ENCODE measurements around the gene ZSWIM9.
"Not testable (repeated sequence)": the region's sequence is repeated elsewhere in the genome, so short reads cannot be mapped to it uniquely, and the experiment has no call there.

Gene ZSWIM9

DNA sequence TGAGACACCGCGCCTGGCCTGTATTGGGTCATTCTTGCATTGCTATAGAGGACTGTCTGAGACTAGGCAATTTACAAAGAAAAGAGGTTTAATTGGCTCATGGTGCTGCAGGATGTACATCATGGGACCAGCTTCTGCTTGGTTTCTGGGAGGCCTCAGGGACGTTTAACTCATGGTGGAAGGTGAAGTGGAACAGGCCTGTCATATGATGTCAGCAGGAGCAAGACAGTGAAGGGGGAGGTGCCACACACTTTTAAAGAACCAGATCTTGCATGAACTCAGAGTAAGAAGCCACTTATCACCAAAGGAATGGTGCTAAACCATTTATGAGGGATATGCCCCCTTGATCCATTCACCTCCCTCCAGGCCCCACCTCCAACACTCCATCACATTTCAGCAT is 66.6 kb downstream of the ZSWIM9 start:
- H3K4me3 ChIP-seq (ENCODE audit: low read depth, low read length): no peak overlapping the region
- no peak for DNase-seq (ENCODE audit: low read depth, low spot score)
- POLR2A ChIA-PET: no interaction called here
- TF ChIP-seq, protein P1, sequence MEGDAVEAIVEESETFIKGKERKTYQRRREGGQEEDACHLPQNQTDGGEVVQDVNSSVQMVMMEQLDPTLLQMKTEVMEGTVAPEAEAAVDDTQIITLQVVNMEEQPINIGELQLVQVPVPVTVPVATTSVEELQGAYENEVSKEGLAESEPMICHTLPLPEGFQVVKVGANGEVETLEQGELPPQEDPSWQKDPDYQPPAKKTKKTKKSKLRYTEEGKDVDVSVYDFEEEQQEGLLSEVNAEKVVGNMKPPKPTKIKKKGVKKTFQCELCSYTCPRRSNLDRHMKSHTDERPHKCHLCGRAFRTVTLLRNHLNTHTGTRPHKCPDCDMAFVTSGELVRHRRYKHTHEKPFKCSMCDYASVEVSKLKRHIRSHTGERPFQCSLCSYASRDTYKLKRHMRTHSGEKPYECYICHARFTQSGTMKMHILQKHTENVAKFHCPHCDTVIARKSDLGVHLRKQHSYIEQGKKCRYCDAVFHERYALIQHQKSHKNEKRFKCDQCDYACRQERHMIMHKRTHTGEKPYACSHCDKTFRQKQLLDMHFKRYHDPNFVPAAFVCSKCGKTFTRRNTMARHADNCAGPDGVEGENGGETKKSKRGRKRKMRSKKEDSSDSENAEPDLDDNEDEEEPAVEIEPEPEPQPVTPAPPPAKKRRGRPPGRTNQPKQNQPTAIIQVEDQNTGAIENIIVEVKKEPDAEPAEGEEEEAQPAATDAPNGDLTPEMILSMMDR (IDR thresholded peaks at IDR 0.05; ENCODE audit: insufficient read depth, low read length, missing control alignments): no peak
- CTCF ChIA-PET: no interaction called here

DNA sequence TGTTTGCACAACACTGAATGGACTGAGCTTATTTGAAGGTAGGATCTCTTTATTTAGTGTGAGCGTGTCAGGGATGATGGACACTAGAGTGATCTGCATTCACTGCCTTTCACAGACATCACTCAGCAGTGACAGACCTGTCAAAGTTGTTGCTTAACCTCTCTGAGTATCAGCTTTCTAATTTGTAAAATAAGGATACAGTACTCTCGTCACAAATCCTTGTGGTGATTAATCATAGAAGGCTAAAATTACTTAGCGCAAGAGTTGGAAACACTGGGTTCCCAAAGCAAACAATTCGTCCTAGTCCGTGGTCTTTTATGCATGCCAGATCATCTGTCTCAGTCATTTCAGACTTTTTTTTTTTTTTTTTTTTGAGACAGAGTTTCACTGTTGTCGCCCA is 68.6 kb downstream of the ZSWIM9 start:
- CTCF ChIA-PET: interaction anchor here (1.0 to 1.1 kb wide), 2 partner anchors 20 to 21 kb away, joined by 3 to 4 read pairs; no protein-coding TSS in a partner anchor
- TF ChIP-seq, protein P1 (IDR thresholded peaks at IDR 0.05; ENCODE audit: insufficient read depth, low read length, missing control alignments): no peak
- POLR2A ChIA-PET: no interaction called here
- H3K4me3 ChIP-seq (ENCODE audit: low read depth, low read length): no peak overlapping the region
- no peak for DNase-seq (ENCODE audit: low read depth, low spot score)

DNA sequence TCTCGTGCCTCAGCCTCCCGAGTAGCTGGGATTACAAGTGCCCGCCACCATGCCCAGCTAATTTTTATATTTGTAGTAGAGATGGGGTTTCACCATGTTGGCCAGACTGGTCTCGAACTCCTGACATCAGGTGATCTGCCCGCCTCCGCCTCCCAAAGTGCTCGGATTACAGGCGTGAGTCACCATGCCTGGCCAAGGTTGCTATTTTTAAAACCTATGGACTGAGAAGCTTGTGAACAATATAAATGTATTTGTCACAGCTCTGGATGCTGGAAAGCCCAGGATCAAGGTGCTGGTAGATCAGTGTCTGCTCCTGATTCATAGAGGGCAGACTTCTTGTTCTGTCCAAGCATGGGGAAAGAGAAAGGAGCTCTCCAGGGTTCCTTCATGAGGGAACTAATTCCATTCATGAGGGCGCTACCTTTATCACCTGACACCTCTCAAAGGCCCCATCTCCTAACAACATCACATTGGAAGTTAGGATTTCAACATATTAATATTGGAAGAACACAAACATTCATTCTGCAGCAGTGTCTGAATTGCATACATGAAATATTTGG is 69.2 kb downstream of the ZSWIM9 start:
- CTCF ChIA-PET: interaction anchor here (1.0 to 1.3 kb wide), 3 partner anchors 20 to 40 kb away, joined by 3 to 4 read pairs (median 3); no protein-coding TSS in a partner anchor
- POLR2A ChIA-PET: interaction anchor here (0.6 kb wide), 1 partner anchor 33 kb away, joined by 3 read pairs; no protein-coding TSS in a partner anchor
- H3K4me3 ChIP-seq (ENCODE audit: low read depth, low read length): no peak overlapping the region

DNA sequence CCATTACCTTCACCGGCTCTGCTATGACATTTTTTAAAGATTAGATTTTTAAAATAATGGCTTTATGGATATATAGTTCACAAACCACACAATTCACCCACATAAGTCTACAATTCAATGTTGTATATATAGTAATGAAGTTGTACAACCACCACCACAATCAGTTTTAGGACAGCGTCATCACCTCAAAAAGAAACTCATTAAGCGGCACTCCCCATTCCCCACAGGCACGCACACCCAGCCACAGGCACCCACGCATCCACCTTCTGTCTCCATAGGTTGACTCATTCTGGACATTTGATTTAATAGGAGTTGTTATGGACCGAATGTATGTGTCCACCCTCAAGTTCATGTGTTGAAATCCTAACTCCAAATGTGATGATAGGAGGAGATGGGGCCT is 71.3 kb downstream of the ZSWIM9 start:
- H3K4me3 ChIP-seq (ENCODE audit: low read depth, low read length); CTCF ChIA-PET; DNase-seq (ENCODE audit: low read depth, low spot score); POLR2A ChIA-PET: not testable (repeated sequence)

More for the DNA sequence above, 69.2 kb downstream of the ZSWIM9 start:
- TF ChIP-seq, protein P1 (IDR thresholded peaks at IDR 0.05; ENCODE audit: insufficient read depth, low read length, missing control alignments): no peak
- no peak for DNase-seq (ENCODE audit: low read depth, low spot score)

DNA sequence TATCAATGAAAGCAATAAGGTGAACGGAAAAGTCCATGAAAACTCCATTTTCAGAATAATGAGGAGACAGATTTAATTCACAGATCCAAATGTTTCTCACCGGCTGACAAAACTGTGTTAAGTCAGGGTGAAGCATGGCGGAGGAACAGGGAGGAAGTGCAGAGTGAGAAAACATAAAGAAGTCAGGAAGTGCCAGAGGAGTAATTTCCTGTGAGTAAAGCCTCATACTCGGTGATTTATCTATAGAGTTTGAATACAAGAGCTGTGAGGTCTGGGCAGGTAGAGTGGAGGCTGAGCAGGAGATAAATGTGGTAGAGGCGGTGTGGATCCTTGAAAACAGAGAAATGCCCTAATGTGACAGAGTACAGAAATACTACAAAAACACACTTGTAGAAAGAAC is 73.8 kb downstream of the ZSWIM9 start:
- no peak for DNase-seq (ENCODE audit: low read depth, low spot score)
- H3K4me3 ChIP-seq (ENCODE audit: low read depth, low read length): no peak overlapping the region
- CTCF ChIA-PET: interaction anchor here (0.6 to 1.5 kb wide), 4 partner anchors 15 to 32 kb away, joined by 3 to 6 read pairs (median 4); no protein-coding TSS in a partner anchor
- TF ChIP-seq, protein P1 (IDR thresholded peaks at IDR 0.05; ENCODE audit: insufficient read depth, low read length, missing control alignments): no peak
- POLR2A ChIA-PET: no interaction called here

DNA sequence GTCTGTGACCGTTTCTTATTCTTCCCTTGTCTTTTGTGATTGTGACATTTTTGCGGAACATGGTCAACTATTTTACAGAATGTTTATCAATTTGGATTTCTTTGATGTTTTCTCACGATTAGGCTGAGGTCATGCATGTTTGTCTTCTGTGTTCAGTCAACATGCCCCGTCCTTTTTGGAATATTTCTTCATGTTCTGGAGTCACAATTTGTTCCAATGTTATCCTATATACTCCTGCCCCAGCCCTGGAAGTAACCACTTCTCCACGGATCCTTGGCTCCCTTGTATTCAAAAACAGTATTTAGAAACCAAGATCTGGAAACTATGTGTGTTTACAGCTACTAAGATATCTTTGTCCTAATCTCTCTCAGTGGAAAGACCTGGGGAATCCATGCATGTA is 75.6 kb downstream of the ZSWIM9 start:
- CTCF ChIA-PET: interaction anchor here (0.8 kb wide), 1 partner anchor 49 kb away, joined by 3 read pairs; no protein-coding TSS in a partner anchor
- H3K4me3 ChIP-seq (ENCODE audit: low read depth, low read length): no peak overlapping the region
- no peak for DNase-seq (ENCODE audit: low read depth, low spot score)
- TF ChIP-seq, protein P1 (IDR thresholded peaks at IDR 0.05; ENCODE audit: insufficient read depth, low read length, missing control alignments): no peak
- POLR2A ChIA-PET: no interaction called here

DNA sequence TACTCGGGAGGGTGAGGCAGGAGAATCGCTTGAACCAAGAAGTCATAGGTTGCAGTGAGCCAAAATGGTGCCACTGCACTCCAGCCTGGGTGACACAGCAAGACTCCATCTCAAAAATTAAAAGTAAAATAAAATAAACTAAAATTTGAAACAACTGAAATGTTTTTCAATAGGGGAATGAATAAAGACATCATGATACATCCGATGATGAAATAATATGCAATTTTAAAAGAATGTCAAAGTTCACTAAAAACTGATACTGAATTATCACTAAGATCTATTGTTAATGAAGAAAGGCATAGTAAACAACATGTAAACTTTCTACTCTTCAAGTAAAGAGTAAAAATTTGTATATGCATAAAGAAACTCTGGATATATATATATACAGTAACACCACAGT is 76.7 kb downstream of the ZSWIM9 start:
- ChIA-PET POLR2A (no interaction called here), CTCF (no interaction called here)
- TF ChIP-seq, protein P1 (IDR thresholded peaks at IDR 0.05; ENCODE audit: insufficient read depth, low read length, missing control alignments): no peak
- no peak overlapping the region for H3K4me3 ChIP-seq (ENCODE audit: low read depth, low read length)
- no peak for DNase-seq (ENCODE audit: low read depth, low spot score)

All from AG04449 (cell line).